HG02970 (cell line): ENCODE data around the gene ADAMTS2.

Experiments
- ATAC-seq: cut with Tn5 transposase; IDR thresholded peaks from one replicate; pipeline ENCODE4 v1.9.1; 2021; ENCODE audit warnings: mild to moderate bottlenecking, moderate library complexity, moderate number of reproducible peaks; ENCODE audit not compliant: unreplicated experiment, low FRiP score

ADAMTS2 gene

DNA sequence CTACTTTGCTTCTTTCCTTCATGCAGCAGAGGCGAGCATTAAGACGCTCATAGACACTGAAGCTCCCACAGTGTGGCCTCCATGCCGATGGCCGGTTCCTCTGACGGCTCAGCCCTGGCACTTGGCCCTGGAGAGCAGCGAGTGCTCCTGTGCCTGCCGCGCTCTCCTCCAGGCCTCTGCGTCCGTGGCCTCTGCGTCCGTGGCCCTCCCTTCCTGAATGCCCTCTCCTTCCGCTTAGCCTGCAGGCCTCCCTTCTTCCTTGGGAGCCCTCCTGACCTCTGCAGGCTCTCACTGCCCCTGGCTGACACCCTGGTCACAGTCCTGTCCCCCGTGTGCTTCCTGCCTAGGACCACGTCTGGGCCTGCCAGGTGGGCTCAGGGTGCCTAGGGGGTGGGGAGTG is 192.3 kb downstream of the ADAMTS2 start:
- no peak for ATAC-seq

GRCh38 chr5:179152144-179152895 is 192.9 kb downstream of the ADAMTS2 start:
- no peak for ATAC-seq

DNA sequence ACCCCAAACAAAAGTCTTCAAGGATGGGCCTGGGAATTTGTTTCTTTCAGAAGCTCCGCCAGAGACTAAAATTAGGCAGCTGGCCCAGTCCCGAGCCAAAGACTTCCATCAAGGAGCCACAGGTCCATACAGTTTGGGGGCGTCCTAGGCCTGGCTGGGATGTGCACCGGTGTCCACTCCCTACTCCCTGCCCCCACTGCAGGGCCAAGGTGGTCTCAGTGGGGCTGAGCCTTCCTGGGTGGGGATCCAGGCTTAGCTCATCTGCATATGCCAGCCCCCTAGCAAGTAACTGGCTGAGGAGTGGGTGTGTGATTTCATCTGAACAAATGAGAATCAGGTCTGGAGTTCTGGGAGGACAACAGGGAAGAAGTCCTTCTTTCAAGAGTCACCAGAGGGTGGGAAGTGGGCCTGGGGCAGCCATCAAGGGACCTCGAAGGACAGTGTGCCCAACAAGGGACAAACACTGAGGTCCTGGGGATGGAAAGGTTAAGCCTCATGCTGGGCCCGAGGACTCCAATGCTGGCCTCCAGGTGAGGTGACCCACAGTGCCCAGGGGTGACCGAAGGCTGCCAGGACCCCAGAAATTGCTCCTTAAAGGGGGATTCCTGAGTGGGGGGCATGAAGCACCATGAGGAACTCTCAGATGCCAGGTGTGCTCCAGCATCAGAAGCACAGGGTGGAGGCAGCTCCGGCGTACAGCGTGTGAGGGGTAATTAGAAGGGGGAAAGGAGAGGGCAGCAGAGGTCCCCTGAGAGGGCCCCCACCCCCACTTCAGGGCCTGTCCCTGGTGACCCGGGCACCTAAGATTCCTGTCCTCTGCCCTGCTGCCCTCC is 193.8 kb downstream of the ADAMTS2 start:
- no peak for ATAC-seq

DNA sequence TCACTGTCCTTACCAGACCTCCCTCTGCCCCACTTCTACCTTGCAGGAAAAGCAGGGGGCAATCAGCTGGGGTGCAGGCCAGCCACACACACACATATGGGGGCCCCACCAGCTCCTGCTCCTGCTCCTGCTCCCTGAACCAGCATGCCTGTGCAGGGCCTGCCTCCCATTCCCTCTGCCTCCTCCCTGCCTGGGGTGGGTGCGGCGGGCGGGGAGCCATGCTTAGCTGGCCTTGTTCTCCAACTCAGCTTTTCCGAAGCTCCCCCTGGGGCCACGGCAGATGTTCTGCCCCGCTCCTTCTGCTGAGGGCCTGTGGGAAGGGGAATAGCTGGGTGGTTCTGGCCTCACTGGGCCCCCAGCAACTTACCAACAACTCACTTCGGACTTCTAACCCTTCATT is 195.2 kb downstream of the ADAMTS2 start:
- ATAC-seq, result no peak

DNA sequence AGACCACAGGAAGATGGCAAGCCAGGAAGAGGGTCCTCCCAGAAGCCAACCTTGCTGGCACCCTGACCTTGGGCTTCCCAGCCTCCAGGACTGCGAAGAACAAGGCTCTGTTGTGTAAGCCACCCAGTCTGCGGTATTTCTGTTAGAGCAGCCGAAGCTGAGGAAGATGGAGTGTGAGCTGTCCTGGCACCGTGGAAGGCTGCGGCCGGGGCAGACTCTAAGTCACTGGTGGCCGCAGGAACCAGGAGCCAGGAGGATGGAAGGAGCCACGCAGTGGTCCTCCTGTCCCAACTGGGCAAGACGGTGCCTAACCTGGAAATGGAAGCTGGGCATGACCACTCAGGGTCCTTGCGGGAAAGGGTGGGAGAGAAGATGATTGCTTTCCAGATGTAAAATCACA is 196.0 kb downstream of the ADAMTS2 start:
- ATAC-seq, result no peak

DNA sequence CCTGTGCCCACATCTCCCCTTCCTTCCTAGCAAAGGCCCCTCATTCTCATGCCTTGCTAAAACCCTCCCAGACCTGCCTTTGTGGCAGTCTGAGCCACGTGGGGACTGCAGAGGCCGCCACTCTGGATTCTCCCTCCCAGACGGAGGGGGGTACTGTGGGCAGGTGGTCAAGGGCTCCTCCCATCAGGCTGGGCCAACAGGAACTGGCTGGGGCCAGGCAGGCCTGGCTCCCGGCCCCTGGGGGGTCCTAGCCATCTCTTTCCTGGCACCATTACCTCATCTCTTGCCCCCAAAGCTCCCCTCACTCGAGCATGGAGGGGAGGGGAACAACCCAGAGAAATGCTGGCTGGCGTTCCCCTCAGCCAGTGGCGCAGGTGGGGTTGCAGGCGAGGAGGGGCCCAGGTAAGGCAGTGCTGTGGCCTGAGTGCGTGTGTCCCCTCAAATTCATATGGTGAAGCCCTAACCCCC is 196.5 kb downstream of the ADAMTS2 start:
- no peak for ATAC-seq

DNA sequence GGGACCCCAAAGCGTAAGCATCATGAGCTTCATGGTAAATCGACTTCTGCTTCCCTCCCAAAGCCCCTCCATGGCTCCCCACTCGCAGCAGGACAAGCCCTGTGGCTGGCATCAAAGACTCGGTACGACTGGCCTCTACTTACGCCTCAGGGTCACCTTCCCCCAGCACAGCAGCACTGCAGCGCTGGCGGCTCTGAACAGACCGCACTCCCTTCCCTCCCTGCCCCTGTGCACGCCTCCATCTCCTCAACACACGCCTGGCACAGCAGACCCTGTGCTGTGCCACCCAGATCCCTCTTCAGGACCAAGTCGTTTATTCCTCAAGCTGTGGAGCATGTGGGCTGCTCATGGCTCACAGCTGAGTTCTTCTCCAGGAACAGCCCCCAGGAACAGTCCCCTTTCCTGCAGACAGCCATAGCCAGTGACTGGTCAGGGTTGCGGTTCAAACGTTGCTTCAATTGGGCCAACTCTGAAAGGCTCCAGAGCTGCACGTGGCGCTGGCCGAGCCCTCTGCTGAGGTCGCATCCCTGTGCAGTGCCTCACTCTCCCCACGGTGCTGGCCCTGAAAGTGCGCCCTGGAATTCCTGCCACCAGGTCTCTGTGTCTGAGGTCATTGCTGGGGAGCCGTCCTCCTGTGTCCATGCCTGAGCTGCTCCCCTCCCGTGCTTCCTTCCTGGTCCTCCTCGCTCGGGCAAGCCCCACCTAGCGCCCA is 197.1 kb downstream of the ADAMTS2 start:
- no peak for ATAC-seq

GRCh38 chr5:179146277-179146676 is 199.0 kb downstream of the ADAMTS2 start:
- ATAC-seq, result no peak

- ATAC-seq, result no peak
These were observed 201.8 kb downstream of the ADAMTS2 start for GRCh38 chr5:179143446-179143845.

- no peak for ATAC-seq
These were observed 202.6 kb downstream of the ADAMTS2 start for GRCh38 chr5:179142434-179143198.

- ATAC-seq, result no peak
These were observed 203.4 kb downstream of the ADAMTS2 start for GRCh38 chr5:179141867-179142266.

DNA sequence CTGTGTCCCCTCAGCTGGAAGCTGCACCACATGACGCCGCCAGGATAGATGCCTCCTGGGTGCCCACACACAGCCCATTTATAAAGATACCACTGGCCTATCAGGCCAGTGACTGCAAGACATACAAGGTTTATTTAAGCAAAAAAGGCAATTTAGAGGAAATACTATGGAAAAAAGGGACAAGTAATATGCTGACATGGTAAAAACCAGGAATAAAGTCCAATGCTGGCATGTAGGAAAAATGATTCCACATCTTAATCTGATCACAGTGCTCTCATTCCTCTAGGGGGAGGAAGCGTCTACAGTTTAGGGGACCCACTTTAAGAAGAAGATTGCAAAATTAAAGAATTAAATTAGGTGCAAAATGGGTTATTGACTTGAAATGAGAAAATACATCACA is 205.0 kb downstream of the ADAMTS2 start:
- no peak for ATAC-seq

GRCh38 chr5:179139936-179140235 is 205.4 kb downstream of the ADAMTS2 start:
- ATAC-seq, result no peak

DNA sequence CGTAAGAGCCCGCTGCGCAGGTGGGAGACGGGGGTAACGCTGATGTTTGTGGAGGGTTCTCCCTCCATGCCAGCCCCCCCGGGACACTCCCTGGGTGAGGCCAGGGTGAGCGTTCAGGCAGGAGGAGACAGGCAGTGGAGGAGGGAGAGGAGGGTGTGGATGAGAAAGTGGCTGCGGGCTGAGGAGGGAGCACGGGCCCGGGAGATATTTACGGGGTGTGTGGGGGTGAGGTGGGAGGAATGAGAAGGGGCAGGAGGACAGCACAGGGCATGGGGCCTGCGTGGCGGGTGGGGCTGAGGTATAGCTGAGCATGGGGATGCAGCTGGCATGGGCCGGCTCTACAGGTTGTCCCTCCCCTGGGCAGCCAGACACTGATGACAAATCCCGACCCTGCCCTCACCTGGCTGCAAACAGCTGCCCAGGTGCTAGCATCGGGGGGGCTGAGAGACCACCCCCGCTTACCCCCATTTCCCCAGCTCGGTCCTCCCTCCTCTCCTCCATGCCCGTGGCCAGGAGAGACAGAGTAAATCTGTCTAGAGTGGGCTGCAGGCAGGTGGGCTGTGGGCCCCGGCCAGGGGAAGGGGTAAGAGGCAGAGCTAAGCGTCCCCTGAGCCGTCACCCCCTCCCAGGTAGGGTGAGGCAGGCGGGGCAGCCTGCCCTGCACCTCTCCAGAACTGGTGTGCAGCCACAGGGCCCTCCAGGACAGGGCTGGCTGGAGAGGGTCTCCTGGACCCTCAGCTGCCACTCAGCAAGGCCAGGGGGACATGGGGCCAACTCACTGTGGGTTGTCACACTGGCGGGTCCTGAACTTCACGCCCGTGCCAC is 205.9 kb downstream of the ADAMTS2 start:
- ATAC-seq, result no peak

GRCh38 chr5:179138568-179138925 is 206.7 kb downstream of the ADAMTS2 start:
- ATAC-seq, result no peak

GRCh38 chr5:179137643-179138567 is 207.4 kb downstream of the ADAMTS2 start:
- no peak for ATAC-seq

DNA sequence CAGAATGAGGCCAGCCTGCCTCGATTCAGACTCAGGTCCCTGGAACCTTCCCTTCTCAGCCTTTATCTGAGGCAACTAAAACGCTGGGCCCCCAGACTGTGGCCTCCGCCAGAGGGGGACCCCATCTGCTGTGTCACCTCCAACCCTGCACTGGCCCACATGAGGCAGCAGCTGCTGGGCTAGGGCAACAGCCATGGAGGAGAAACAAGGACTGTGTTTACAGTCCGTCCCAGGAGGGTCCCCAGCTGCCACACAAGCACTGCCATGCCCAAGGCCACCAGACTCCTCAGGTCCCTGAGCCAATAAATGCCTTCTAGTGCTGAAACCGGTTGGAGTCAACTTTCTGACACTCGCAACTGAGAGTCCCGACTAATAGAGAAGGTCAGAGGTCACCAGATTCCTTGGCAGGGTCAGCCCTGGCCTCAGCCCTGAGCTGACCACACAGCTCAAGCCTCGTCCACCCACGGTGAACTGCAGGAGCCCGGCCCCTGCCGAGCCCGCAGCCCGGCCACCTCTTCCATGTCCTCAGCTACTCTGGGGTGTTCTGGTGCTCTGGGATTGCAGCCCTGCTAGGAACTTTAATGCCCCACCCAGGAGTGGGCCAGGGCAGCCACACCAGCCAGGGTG is 208.1 kb downstream of the ADAMTS2 start:
- ATAC-seq, result no peak
